IMR-90 (cell line): ENCODE results near the gene PBRM1. TPM values are rescaled to one million over a fixed set of nuclear protein-coding genes. Genes with fewer than 3 reads are reported as not detected.

Source experiments
- ATAC-seq: fragments of 200-7000 bp; cut with Tn5 transposase; 2 replicates; pipeline ENCODE4 v1.9.1; 2020; ENCODE audit warnings: low read depth, mild to moderate bottlenecking, moderate library complexity
- BruUV-seq: library from RNA; stranded (reverse); fragments of 400-500 nt; replicated peaks from 2 replicates; lab custom pipeline; 2021; lab: Mats Ljungman, UMichigan
- CTCF ChIA-PET: fragments of 300-600 bp; formaldehyde crosslinking; extraction: SDS; loops from one replicate; lab custom pipeline; 2021; ENCODE audit warnings: antibody characterized with exemption; lab: Yijun Ruan, JAX
- POLR2A ChIA-PET: fragments of 300-600 bp; sonication (Branson Sonifier 250); formaldehyde crosslinking; loops from one replicate; lab custom pipeline; 2022; ENCODE audit warnings: antibody characterized with exemption; ENCODE audit not compliant: unreplicated experiment; lab: Charles Lee
- DNase-seq: peaks from one replicate; pipeline ENCODE4 v3.0.0; 2013
- H2AFZ ChIP-seq: replicated peaks from 2 replicates; pipeline ENCODE3; 2013; ENCODE audit warnings: low read length, mild to moderate bottlenecking; ENCODE audit not compliant: poor library complexity
- H2AK5ac ChIP-seq: 2 replicates; pipeline ENCODE4 v1.6.1; 2013; ENCODE audit warnings: low read depth, low read length, inconsistent platforms
- H2AK9ac ChIP-seq: replicated peaks from 2 replicates; pipeline ENCODE3; 2013; ENCODE audit warnings: mild to moderate bottlenecking, low read depth, low read length, moderate library complexity; ENCODE audit not compliant: poor library complexity
- H2BK120ac ChIP-seq: 2 replicates; pipeline ENCODE4 v1.6.1; 2013; ENCODE audit warnings: low read depth, low read length, inconsistent platforms
- H2BK15ac ChIP-seq: 3 replicates; pipeline ENCODE4 v1.6.1; 2013; ENCODE audit warnings: low read depth, low read length, inconsistent platforms
- H2BK20ac ChIP-seq: 2 replicates; pipeline ENCODE4 v1.6.1; 2013; ENCODE audit warnings: low read depth, mild to moderate bottlenecking, inconsistent platforms, low read length, moderate library complexity
- H2BK5ac ChIP-seq: 2 replicates; pipeline ENCODE4 v1.6.1; 2013; ENCODE audit warnings: mild to moderate bottlenecking, low read depth, low read length, inconsistent platforms; ENCODE audit not compliant: poor library complexity, severe bottlenecking
- H3K14ac ChIP-seq: replicated peaks from 2 replicates; pipeline ENCODE4 v1.6.1; 2013; ENCODE audit warnings: low read depth, low read length, inconsistent platforms
- H3K18ac ChIP-seq: 2 replicates; pipeline ENCODE4 v1.6.1; 2013; ENCODE audit warnings: low read depth, low read length, control low read depth
- H3K23ac ChIP-seq: 2 replicates; pipeline ENCODE4 v1.6.1; 2013; ENCODE audit warnings: low read depth, low read length, inconsistent platforms
- H3K27ac ChIP-seq: 2 replicates; pipeline ENCODE4 v1.5.1; 2013; ENCODE audit warnings: mild to moderate bottlenecking, control low read depth, low read length; ENCODE audit not compliant: insufficient read depth
- H3K27me3 ChIP-seq: 2 replicates; pipeline ENCODE4 v1.6.1; 2013; ENCODE audit warnings: low read length; ENCODE audit not compliant: control insufficient read depth, insufficient read depth
- H3K36me3 ChIP-seq: 2 replicates; pipeline ENCODE4 v1.6.1; 2013; ENCODE audit warnings: low read length, mixed read lengths; ENCODE audit not compliant: control insufficient read depth, insufficient read depth
- H3K4ac ChIP-seq: 2 replicates; pipeline ENCODE4 v1.6.1; 2013; ENCODE audit warnings: low read depth, low read length, inconsistent platforms
- H3K4me1 ChIP-seq: 2 replicates; pipeline ENCODE4 v1.6.1; 2013; ENCODE audit warnings: low read length, mixed read lengths; ENCODE audit not compliant: control insufficient read depth, insufficient read depth
- H3K4me2 ChIP-seq: 2 replicates; pipeline ENCODE4 v1.6.1; 2013; ENCODE audit warnings: low read depth, mild to moderate bottlenecking, control low read depth, low read length, moderate library complexity
- H3K4me3 ChIP-seq: 2 replicates; pipeline ENCODE4 v1.5.1; 2013; ENCODE audit warnings: low read depth, mild to moderate bottlenecking, control low read depth, low read length, moderate library complexity; ENCODE audit not compliant: insufficient read depth
- H3K56ac ChIP-seq: 2 replicates; pipeline ENCODE4 v1.6.1; 2013; ENCODE audit warnings: low read length, inconsistent platforms; ENCODE audit not compliant: insufficient read depth; ENCODE audit errors: extremely low read depth
- H3K79me1 ChIP-seq, 2 experiments: 2 replicates each; pipeline ENCODE4 v1.6.1; 2013; ENCODE audit warnings: low read length in 2 of 2, inconsistent platforms in 1 of 2, low read depth in 1 of 2
- H3K9ac ChIP-seq: 2 replicates; pipeline ENCODE4 v1.6.1; 2013; ENCODE audit warnings: low read depth, low read length, control low read depth
- H3K9me1 ChIP-seq: 2 replicates; pipeline ENCODE4 v1.6.1; 2013; ENCODE audit warnings: low read length, inconsistent platforms; ENCODE audit not compliant: insufficient read depth
- H3K9me3 ChIP-seq: 2 replicates; pipeline ENCODE4 v1.6.1; 2013; ENCODE audit warnings: low read length; ENCODE audit not compliant: control insufficient read depth, insufficient read depth
- H4K20me1 ChIP-seq: 2 replicates; pipeline ENCODE4 v1.6.1; 2013; ENCODE audit warnings: low read length, inconsistent platforms; ENCODE audit not compliant: insufficient read depth
- H4K5ac ChIP-seq: 2 replicates; pipeline ENCODE4 v1.6.1; 2013; ENCODE audit warnings: mild to moderate bottlenecking, low read depth, low read length, control low read depth
- H4K8ac ChIP-seq, 2 experiments: 2 replicates each; pipeline ENCODE4 v1.6.1; 2013; ENCODE audit warnings: low read depth in 2 of 2, low read length in 2 of 2, control low read depth in 1 of 2, inconsistent platforms in 1 of 2
- H4K91ac ChIP-seq: 2 replicates; pipeline ENCODE4 v1.6.1; 2013; ENCODE audit warnings: low read depth, low read length, inconsistent platforms; ENCODE audit not compliant: insufficient read depth
- MAFK ChIP-seq: IDR thresholded peaks from 2 replicates; pipeline ENCODE4 v1.6.1; 2012; ENCODE audit warnings: low read depth, low read length, improper control_type of control experiment
- NFE2L2 ChIP-seq: fragments of 150-350 bp; IDR thresholded peaks from 2 replicates; pipeline ENCODE4 v1.6.1; 2016; ENCODE audit warnings: low read depth, mild to moderate bottlenecking, low read length
- WGBS, 2 experiments: methylation state at CpG; one replicate each; pipeline versions ENCODE4 v1.1.5 to v1.1.7; 2013; ENCODE audit warnings: missing lambda C conversion rate in 2 of 2; ENCODE audit not compliant: insufficient read length in 1 of 2; ENCODE audit errors: extremely low coverage in 2 of 2; 5-methylcytosine and 5-hydroxymethylcytosine counted together
- dilution Hi-C: fragments of 300-500 bp; cut with HindIII; formaldehyde crosslinking; loops from one replicate; pipeline ENCODE4 v1.14.3; 2018; ENCODE audit warnings: low sequenced_read_pairs; ENCODE audit not compliant: unreplicated experiment
- in situ Hi-C: fragments of 300-500 bp; cut with MboI; formaldehyde crosslinking; loops from 3 replicates; pipeline ENCODE4 v1.14.3; 2019; ENCODE audit warnings: low sequenced_read_pairs, inconsistent platforms, mixed read lengths
- intact Hi-C: fragments of 100-400 bp; cut with micrococcal nuclease; formaldehyde crosslinking; loops from 2 replicates; pipeline ENCODE4 v1.10.0; 2022
- polyA plus RNA-seq, 3 experiments: library from polyadenylated mRNA; depleted of rRNA; stranded (reverse); fragments of >200 nt; gene quantifications; 2 replicates each; pipeline ENCODE4 v1.2.3, GENCODE V29; 2012; ENCODE audit warnings: low replicate concordance in 1 of 3
- total RNA-seq: library from RNA; depleted of rRNA; stranded (reverse); fragments of >200 nt; gene quantifications from 2 replicates; pipeline ENCODE4 v1.2.3, GENCODE V29; 2012

PBRM1 gene
- total and polyA plus RNA-seq, 2 of the 4 experiments (the other 2 are of a cell fraction): 16.5 to 72.6 TPM

DNA sequence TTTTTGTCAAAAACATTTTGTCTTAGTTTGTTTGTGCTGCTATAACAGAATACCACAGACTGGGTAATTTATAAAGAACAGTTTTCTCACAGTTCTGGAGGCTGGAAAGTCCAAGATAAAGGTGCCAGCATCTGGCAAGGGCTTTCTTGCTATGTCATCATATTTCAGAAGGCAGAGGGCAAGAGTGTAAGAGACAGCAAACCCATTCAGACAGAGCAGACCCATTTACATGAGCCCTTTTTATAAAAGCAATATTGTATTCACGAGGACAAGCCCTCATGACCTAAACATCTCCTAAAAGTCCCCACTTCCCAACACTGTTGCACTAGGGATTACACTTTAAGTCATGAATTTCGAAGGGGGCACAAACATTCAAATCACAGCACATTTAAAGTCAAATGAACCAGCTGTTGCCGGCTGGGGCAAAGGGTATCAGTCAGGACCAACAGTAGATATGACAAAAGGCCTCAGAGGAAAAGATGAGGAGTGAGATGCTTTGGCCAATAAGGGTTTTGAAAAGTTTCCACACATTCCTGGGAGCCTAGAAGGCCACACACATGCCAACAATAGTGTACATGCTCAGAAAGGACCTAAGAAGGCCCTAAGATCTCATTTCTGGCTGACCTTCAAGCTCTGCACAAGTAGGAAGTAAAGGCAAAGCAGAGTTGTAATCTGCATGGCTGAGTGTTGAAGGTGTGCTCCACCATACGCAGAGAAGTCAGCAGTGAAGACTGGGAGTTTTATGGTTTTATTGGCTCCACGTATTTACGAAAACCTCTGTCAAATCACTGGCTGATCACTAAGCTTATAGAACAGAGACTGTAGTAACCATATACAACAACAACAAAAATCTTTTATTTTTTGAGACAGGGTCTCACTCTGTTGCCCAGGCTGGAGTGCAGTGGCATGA, 111.4 kb downstream of the PBRM1 start:
- H4K20me1 ChIP-seq: no peaks in the 10 kb centered on the region
- ATAC-seq (peak; percentile 21; the same call in 1 of the 2 replicates), DNase-seq (no peak)
- H3K56ac ChIP-seq: no peak overlapping the region
- H4K91ac ChIP-seq: no peak overlapping the region
- no peaks in the 10 kb centered on the region for H3K27me3 ChIP-seq
- no peak overlapping the region for H2BK5ac ChIP-seq
- peaks cover 0 to 14% of the 10 kb centered on the region in 2 experiments; a peak in 2 of 4 replicates for H3K79me1 ChIP-seq
- no peak for TF ChIP-seq NFE2L2
- TF ChIP-seq MAFK: peak; percentile 80
- intact Hi-C loops: no loop called here
- no peak overlapping the region for H4K5ac ChIP-seq
- H2AFZ ChIP-seq: no peak overlapping the region
- no peaks in the 10 kb centered on the region; the same call in 1 of the 2 replicates for H3K9me1 ChIP-seq
- H3K14ac ChIP-seq: no peak overlapping the region
- dilution Hi-C loops: no loop called here
- H3K4me2 ChIP-seq: no peak overlapping the region
- ChIA-PET CTCF (interaction anchor here (0.5 to 0.7 kb wide), 2 partner anchors 14 to 240 kb away, joined by 3 to 4 read pairs; no protein-coding TSS in a partner anchor), POLR2A (no interaction called here)
- no peak overlapping the region for H2BK15ac ChIP-seq
- no peak overlapping the region for H2AK5ac ChIP-seq
- no peak overlapping the region for H3K4me3 ChIP-seq
- no TSS peak for BruUV-seq
- H4K8ac ChIP-seq: no peak overlapping the region
- no peak overlapping the region for H3K27ac ChIP-seq
- 88% methylated on average over 1 of the region's 6 CpGs; no CpG with 5 or more reads in 1 of the 2 experiments for WGBS, 2 experiments
- H2BK120ac ChIP-seq: no peak overlapping the region
- H2BK20ac ChIP-seq: no peak overlapping the region
- no peak overlapping the region for H2AK9ac ChIP-seq
- no peak overlapping the region for H3K4ac ChIP-seq
- peaks cover 28% of the 10 kb centered on the region for H3K36me3 ChIP-seq
- no peaks in the 10 kb centered on the region for H3K9me3 ChIP-seq
- peaks cover 4% of the 10 kb centered on the region for H3K4me1 ChIP-seq
- no peak overlapping the region for H3K9ac ChIP-seq
- H3K18ac ChIP-seq: no peak overlapping the region
- in situ Hi-C loops: no loop called here
- no peak overlapping the region for H3K23ac ChIP-seq
